GM20431 (cell line): Measurements from ENCODE around the gene LGALS7.

Source experiments
- in situ Hi-C: fragments of 300-500 bp; cut with MseI, MboI; formaldehyde crosslinking; loops from one replicate; pipeline ENCODE4 v1.15.0; 2020; ENCODE audit warnings: low sequenced_read_pairs; ENCODE audit not compliant: unreplicated experiment

Gene LGALS7

DNA sequence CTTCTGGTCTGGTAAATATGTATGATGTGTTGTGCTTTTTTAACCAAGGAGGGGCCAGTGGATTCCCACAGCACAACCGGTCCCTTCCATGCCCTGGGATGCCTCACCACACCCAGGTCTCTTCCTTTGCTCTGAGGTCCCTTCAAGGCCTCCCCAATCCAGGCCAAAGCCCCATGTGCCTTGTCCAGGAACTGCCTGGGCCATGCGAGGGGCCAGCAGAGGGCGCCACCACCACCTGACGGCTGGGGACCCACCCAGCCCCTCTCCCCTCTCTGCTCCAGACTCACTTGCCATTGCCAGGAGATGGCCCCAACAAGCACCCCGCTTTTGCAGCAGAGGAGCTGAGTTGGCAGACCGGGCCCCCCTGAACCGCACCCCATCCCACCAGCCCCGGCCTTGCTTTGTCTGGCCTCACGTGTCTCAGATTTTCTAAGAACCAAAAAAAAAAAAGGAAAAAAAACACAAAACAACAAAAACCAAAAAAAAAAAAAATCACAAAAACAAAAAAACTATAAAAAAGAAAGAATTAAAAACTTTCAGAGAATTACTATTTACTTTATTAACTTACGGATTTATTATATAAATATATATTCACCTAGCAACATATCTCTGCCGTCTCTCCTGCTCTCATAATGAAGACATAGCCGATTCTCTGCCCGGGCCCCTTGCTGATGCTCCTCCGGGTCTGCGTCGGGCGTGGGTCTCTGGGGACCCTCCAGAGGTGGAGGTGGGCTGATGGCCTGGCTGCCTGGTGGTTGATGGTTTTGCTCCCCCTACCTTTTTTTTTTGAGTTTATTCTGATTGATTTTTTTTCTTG lies 43.5 kb downstream of the LGALS7 start:
- in situ Hi-C loops = no loop called here

DNA sequence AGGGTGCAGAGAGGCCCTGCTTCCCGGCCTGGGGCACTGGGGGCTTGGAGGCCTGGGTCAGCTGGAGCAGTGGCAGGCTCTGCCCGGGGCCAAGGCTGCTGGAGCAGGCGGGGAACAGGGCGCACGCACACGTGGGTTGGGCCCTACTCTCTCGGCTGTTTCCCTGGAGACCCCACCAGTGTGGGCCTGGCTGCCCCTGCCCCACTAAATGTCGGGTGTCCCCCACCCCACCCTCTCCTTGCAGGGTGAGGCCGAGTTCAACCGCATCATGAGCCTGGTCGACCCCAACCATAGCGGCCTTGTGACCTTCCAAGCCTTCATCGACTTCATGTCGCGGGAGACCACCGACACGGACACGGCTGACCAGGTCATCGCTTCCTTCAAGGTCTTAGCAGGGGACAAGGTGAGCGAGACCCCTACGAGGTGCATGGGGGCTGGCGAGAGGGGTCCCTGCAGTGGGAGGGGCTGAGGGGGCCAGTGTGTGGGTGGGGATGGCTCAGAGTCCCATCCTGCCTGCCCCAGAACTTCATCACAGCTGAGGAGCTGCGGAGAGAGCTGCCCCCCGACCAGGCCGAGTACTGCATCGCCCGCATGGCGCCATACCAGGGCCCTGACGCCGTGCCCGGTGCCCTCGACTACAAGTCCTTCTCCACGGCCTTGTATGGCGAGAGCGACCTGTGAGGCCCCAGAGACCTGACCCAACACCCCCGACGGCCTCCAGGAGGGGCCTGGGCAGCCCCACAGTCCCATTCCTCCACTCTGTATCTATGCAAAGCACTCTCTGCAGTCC lies 44.4 kb downstream of the LGALS7 start:
- in situ Hi-C loops = no loop called here

DNA sequence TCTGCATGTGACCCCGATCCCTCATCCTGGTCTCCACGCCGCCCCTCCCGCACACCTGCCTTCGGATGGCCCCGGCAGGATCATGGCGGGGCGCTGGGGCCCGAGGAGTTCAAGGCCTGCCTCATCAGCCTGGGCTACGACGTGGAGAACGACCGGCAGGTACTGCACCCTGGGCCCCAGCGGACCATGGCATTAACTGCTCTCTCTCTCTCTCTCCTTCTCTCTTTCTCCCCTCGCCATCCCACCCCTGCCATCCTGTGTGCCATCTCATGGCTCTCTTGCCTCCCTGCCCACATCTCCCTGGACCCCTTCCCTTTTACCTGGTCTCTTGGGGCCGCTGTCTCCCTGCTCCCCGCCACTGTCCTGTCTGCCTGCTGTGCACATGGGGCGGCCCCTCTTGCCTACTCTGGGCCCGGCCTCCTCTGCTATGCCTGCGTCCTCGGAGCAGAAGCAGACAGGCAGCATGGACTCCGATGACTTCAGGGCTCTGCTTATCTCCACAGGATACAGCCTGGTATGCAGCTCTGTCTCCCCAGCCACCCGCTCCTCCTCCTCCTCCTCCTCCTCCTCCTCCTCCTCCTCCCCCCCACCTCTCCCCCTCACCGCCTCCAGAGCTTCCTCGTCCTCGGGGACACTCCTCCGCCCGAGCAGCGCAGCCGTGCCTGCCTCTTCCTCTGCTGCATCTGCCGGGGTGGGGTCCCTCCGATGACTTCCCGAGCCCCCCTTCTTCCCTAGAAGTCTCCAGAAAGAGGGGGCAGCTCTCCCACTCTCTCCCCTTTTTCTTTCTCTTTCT lies 45.3 kb downstream of the LGALS7 start:
- in situ Hi-C loops = no loop called here

DNA sequence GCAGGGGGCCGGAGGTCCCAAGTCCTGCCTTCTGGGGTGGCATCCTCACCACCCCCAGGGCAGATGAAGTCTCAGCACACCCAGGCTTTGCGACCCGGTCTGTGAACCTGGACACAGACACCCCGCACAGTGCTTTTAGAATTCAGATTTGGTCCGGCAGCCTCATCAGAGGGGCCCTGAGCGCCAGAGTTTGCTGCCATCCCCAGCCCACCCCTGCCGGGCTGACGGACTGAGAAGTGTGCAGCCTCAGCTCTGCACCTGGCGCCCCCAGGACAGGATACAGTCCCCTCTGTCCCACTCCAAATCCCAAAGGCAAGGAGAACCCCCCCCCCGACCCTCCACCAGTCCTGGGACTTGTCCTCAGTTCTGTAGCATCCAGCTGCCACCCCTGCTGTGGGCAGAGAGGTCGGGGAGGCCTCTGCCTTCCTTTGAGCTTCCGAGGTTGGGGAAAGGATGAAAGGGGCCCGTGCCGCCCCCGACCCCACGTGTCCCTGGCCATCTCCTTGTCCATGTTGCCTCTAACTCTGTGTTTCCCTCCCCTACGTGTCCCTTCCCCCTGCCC lies 45.9 kb downstream of the LGALS7 start:
- in situ Hi-C loops = no loop called here

DNA sequence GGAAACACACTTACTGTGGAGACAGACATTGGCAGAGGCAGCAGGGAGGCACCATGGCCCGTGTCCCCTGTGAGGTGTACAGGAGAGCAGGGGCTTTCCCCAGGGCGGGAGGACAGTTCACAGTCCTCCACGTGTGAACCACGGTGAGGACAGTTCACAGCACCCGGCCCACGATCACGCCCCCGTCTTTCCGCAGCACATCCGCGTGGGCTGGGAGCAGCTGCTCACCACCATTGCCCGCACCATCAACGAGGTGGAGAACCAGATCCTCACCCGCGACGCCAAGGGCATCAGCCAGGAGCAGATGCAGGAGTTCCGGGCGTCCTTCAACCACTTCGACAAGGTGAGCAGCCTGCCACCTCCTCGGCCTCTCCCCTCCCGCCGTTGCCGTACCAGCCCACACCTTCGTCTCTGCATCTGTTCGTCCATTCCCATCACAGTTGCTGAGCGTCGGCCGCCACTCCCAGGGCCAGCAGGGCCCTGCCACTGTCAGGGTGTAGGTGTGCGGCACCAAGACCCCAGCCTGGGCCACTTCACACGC lies 46.5 kb downstream of the LGALS7 start:
- in situ Hi-C loops = no loop called here

- in situ Hi-C loops = no loop called here
Measured at GRCh38 chr19:38726284-38726673, 47.0 kb downstream of the LGALS7 start.

DNA sequence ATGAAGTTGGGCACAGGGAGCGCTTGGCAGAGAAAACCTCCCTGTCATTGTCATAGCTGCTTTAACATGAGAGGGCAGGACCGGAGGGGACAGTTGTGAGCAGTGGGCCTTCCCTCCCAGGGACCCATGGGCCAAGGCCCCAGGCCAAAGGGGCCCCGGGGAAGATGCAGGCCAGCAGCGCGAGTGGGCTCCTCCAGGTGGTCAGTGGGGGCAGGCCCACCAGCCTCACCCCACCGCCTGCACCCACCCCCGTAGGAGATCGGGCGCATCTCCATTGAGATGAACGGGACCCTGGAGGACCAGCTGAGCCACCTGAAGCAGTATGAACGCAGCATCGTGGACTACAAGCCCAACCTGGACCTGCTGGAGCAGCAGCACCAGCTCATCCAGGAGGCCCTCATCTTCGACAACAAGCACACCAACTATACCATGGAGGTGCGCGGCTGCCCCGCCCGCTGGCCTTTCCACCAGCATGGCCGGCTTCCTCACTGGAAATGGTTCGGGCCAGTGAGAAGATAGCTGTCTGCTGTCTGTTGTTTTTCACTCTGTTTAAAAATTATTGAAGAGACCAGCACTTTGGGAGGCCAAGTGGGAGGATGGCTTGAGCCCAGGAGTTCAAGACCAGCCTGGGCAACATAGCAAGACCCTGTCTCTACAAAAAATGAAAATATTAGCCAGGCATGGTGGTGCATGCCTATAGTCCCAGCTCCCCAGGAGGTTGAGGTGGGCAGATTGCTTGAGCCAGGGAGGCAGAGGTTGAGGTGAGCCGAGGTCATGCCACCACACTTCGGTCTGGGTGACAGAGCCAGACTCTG lies 47.6 kb downstream of the LGALS7 start:
- in situ Hi-C loops = no loop called here

DNA sequence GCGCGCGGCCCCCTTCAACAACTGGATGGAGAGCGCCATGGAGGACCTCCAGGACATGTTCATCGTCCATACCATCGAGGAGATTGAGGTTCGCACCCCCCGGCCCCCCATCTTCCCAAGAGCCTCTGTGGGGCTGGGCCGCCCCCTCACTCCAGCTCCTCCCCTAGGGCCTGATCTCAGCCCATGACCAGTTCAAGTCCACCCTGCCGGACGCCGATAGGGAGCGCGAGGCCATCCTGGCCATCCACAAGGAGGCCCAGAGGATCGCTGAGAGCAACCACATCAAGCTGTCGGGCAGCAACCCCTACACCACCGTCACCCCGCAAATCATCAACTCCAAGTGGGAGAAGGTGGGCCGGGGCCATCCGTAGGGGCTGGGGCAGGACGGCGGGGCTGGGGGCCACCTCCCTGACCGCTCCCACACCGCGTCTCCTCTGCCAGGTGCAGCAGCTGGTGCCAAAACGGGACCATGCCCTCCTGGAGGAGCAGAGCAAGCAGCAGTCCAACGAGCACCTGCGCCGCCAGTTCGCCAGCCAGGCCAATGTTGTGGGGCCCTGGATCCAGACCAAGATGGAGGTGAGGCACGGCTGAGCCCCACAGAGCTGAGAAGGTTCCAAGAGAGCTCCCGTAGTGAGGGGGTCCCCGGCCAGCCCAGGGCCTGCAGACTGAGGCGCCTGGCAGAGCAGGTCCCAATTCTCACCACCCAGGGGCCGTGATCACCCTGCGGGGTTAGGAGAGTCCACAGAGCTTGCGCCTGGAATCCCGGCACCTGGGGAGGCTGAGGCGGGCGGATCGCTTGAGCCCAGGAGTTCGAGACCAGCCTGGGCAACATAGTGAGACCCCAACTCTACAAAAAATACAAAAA lies 49.1 kb downstream of the LGALS7 start:
- in situ Hi-C loops = no loop called here

DNA sequence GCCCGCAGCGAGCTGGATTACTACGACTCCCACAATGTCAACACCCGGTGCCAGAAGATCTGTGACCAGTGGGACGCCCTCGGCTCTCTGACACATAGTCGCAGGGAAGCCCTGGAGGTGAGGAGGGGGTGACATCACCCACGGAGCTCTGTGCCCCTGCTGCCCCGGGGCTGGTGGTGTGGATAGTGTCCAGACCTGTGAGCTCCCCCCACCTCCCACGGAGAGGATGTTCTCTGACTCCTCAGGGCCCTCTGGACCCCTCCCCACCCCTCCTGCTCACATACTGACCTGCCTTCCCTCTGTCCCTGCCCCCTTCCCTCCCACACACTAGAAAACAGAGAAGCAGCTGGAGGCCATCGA lies 49.7 kb downstream of the LGALS7 start:
- in situ Hi-C loops = no loop called here

GRCh38 chr19:38722947-38723605 lies 50.2 kb downstream of the LGALS7 start:
- in situ Hi-C loops = no loop called here

DNA sequence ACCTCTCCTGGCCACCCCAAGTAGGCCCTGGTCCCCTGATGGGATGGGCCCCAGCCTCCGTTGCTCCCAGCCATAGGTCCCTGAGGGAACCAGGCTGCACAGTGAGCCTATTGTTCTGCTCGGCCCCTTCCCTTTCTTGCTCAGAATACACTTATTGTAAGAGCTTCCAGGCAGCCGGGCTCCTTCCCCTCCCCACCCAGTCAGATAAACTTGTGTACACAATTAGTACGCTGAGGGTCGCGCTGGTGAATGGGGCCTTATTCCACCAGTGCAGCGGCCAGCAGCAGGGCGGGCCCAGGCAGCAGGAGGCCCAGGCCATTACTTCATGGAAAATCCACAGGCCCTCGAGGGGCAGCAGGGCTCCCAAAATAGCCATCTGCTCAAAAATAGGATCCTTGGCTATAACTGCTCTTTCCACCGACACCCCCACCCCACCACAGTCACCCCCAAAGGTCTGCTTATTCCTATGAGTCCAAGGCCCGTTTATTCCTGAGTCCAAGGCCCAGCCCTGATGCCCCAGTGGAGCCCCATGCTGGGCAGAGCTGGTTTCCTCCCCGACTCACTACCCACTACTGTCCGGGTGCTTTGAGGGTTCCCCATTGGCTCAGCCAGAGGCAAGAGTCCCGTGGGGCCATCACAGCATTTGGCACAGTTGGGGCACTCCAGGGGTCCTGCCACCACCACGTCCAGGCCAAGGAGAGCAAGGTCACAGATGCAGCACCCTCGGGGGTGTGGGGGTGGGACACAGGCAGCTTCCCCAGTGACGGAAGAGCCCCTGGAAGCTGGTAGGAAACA lies 51.1 kb downstream of the LGALS7 start:
- in situ Hi-C loops = no loop called here

DNA sequence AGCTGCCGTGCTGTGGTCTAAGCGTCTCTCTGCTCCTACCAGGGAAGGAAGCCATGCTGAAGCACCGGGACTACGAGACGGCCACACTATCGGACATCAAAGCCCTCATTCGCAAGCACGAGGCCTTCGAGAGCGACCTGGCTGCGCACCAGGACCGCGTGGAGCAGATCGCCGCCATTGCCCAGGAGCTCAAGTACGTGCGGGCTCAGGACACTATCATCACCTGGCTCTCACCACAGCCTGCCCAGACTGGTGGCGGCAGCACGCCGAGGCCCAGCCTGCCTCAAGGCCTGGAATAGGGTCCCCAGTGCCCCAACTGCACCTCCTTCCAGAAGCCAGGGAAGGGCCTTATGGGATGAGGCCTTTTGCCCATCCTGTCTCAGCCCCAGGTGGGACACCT lies 51.8 kb downstream of the LGALS7 start:
- in situ Hi-C loops = no loop called here
